ENCODE data around the gene CTNNBIP1. TPM values are rescaled to one million over a fixed set of nuclear protein-coding genes. Genes with fewer than 3 reads are reported as not detected.
A peak's percentile ranks its signal among the peaks of the same experiment; 100 is the strongest.

The CTNNBIP1 gene
- total and polyA plus RNA-seq, 9 of the 15 experiments (the other 6 are each of a cell fraction or from before 2014, with no cell fraction given) = 0.65 to 29.2 (median 14.7) TPM

- TF ChIP-seq POU5F1 (IDR thresholded peaks at IDR 0.05; ENCODE audit: borderline replicate concordance, low read depth, low read length, partially characterized antibody) = no peak
- no peak for TF ChIP-seq ZNF511 (CRISPR knock-in tag; IDR thresholded peaks at IDR 0.05)
- TF ChIP-seq NCOA6 (IDR thresholded peaks at IDR 0.05) = no peak
- TF ChIP-seq CREB1 (IDR thresholded peaks at IDR 0.05) = 0 out of 2 replicates have a peak, but pooled peaks have one; percentile 34
- no peak for TF ChIP-seq CREB1 (CRISPR knock-in tag; IDR thresholded peaks at IDR 0.05)
- peak; percentile 16 for TF ChIP-seq FIP1L1 (IDR thresholded peaks at IDR 0.05; ENCODE audit: low read depth, low read length, poor library complexity, severe bottlenecking)
- TF ChIP-seq ZNF444 (CRISPR knock-in tag; IDR thresholded peaks at IDR 0.05) = no peak
- TF ChIP-seq ETV5 (CRISPR knock-in tag; IDR thresholded peaks at IDR 0.05; ENCODE audit: low read depth) = no peak
- TF ChIP-seq ZFX (CRISPR knock-in tag; IDR thresholded peaks at IDR 0.05) = peak; percentile 43; the same call in 1 of the 2 replicates
- TF ChIP-seq CREB3L1 (IDR thresholded peaks at IDR 0.05; ENCODE audit: borderline replicate concordance, low read depth) = no peak
- no peak for TF ChIP-seq SRSF7 (optimal IDR thresholded peaks at IDR 0.05; ENCODE audit: low read depth, low read length)
- TF ChIP-seq ATF1 (CRISPR knock-in tag; IDR thresholded peaks at IDR 0.05) = no peak
- no peak for TF ChIP-seq ATF1 (tag; IDR thresholded peaks at IDR 0.05)
- no peak for TF ChIP-seq FOXJ3 (CRISPR knock-in tag; IDR thresholded peaks at IDR 0.05)
- no peak for TF ChIP-seq NR1H2 (CRISPR knock-in tag; IDR thresholded peaks at IDR 0.05)
- no peak for TF ChIP-seq ZNF140 (CRISPR knock-in tag; IDR thresholded peaks at IDR 0.05)
- no peak for TF ChIP-seq TAL1 (IDR thresholded peaks at IDR 0.05)
- TF ChIP-seq MXI1 (IDR thresholded peaks at IDR 0.05; ENCODE audit: low read depth, low read length) = no peak
- TF ChIP-seq SAFB (IDR thresholded peaks at IDR 0.05; ENCODE audit: borderline replicate concordance, low read depth, low read length) = no peak
- peak; percentile 68; the same call in 1 of the 2 replicates for TF ChIP-seq PHF8 (IDR thresholded peaks at IDR 0.05; ENCODE audit: borderline replicate concordance, low read length)
- no peak for TF ChIP-seq HNRNPH1 (optimal IDR thresholded peaks at IDR 0.05; ENCODE audit: low read depth, low read length)
- TF ChIP-seq ARID4B (CRISPR knock-in tag; IDR thresholded peaks at IDR 0.05) = no peak
These were observed 86.5 kb downstream of the CTNNBIP1 start (continued) for GRCh38 chr1:9823693-9823942.
